NCI-H2107 treated with DMSO at 0.1 percent for 48 hours (cell line): ENCODE data around the gene FAM53A.

Source experiments
- DNase-seq: peaks from one replicate; lab custom pipeline; 2025; ENCODE audit not compliant: unreplicated experiment; lab: John Stamatoyannopoulos, UW

The FAM53A gene

DNA sequence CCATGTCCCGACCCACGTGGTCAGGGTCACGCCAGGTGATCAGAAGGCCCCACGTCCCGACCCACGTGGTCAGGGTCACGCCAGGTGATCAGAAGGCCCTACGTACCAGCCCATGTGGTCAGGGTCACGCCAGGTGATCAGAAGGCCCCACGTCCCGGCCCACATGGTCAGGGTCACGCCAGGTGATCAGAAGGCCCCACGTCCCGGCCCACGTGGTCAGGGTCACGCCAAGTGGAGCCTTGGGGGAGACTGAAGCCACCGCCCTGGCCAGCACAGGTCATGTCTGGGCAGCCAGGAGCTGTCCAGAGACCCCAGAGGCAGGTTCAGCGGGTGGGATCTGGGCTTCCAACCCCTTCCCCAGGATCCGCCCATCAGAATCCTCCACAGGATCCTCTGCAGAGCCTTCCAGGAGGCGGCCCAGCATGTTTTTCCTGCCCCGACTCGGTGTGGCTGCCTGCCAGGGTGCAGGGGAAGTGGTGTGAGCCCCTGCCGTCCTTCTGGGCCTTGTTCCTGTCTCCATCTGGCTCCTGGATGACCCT is 58.4 kb downstream of the FAM53A start:
- no peak for DNase-seq

DNA sequence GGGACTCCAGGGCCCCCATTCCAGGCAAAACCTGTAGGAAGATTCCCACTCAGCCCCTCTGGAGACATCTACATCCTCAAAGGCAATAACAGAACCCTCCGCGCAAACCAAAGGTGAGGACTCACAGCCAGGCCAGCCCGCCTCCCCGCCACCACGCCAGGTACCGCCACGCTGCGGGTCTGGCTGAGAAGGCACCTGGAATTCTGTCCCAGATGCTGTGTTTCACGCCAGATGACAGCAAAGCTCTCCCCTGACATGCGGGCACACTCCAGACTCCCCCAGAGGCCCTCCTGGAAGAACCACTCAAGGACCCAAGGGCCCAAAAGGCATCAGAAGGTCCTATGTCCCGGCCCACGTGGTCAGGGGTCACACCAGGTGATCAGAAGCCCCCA is 59.6 kb downstream of the FAM53A start:
- DNase-seq = no peak

DNA sequence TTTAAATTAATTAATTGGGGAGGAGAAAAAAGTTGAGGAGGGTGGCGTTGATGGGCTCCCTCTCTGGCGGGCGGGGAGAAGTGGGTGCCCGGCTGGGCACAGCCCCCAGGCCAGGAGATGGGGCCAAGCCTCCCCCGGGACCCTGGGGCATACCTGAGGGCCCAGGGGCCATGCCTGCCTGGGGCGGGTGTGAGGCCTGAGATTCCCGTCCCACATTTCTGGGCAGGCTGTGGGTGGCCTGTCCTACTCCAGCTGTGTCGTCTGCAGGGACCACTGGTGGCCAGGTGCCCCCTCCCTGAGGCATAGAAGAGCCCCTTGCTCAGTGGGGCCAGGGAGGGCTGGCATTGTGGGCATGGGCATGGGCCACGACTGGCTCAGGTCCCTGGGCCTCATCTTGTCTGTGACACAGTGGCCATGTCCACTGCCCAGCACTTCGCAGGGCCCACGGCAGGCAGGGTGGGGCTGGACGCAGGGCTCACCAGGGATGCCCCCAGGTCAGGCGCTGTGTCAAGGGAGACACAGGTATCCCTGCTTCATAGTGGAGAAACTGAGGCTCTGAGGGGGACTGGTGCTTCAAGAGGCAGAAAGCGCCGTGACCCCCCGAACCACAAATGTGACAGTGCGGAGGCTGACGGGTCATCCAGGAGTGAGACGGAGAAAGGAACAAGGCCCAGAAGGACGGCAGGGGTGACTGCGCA is 60.1 kb downstream of the FAM53A start:
- no peak for DNase-seq

DNA sequence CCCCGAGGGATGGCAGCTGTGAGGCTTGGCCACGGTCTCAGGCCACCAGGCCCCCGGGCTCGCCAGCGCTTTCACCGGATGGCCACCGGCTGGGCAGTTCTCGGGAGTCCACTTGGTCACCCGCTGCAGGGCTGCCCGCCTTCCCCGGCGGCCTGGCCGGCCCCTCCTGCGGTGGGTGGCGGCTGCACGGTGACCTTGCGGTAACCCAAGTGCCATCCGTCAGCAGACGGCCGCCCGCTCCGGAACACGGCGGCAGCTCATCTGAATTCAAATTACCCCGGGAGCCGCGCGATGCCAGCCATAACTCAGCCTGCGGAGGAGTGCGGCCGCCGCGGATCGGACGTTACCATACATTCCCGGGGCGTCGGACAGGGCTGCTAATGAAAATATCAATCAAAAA is 60.7 kb downstream of the FAM53A start:
- no peak for DNase-seq

DNA sequence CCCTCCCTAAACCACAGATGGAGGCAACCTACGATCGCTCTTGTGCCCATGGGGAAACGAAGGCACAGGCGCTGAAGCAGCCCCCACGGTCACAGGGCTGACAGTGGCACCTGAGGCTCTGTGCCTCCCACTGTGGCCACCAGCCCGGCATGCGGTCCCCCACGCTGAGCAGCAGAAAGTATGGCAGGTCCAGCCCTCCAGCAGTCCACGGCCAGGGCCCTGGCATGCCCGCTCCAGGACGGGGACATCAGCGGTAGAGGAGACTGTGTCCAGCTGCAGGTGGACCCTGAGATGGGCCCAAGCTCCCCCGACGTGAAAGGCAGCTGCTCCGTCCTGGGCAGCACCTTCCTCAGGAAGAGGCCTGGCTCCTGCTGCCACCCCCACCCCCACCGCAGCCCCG is 61.2 kb downstream of the FAM53A start:
- DNase-seq = no peak

DNA sequence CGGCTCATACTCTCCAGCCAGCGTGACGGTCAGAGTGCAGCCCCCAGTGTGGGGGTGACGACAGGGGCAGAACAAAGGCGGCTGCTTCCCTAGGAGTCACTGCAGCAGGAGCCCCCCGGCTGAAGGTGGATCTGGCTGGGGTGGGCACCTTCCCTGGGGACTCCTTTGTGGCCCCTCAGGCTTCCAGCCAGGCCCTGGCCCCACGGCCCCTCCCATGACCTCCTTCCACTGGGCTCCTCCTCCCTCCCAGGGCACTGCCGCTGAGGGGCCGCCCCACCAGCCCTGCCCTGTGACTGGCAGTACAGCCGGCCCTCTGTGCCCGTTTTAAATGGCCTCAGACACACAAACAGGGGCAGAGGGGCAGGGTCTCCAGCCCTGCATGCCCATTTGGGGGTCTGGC is 61.9 kb downstream of the FAM53A start:
- DNase-seq = no peak

DNA sequence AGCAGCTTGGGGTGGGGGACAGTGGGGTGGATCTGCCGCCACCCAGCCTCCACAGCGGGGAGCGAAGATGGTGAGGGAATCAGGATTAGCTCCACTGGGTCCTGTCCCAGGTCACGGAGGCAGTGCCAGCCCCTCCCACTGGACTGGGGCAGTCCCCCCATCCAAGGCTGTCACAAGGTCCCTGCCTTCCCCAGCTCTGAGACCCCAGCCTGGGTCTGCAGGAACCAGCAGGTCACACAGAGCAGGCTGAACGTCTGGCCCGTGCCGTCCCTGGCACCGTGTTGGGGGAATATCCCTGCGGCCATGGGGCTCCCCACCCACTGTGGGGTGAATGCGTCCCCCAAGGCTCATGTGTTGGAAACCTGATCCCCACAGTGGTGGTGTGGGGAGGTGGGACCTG is 62.6 kb downstream of the FAM53A start:
- DNase-seq = no peak

DNA sequence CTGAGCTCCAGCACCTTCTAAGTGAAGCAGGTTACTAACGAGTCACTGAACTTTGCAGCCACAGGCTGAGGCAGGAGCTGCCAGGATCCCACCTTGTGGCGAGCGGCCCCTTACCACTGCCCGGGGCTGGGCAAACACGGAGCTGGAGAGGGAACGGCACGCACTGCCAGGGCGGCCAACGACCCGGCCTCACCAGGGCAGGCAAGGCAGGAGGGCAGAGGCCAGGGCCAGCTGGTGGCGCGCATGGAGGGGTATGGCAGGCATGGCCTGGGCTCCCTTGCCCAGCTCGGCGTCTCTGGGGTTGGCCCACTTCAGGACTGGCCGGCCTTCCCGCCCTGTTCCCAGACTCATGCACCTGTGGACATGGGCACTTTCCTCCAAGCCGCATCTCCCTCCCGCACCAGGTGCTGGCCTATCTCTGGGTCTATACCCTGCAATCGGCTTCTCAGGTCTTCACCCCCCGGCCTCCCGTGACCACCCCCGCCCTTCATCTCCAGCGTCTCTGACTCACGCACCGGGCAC is 64.9 kb downstream of the FAM53A start:
- no peak for DNase-seq

DNA sequence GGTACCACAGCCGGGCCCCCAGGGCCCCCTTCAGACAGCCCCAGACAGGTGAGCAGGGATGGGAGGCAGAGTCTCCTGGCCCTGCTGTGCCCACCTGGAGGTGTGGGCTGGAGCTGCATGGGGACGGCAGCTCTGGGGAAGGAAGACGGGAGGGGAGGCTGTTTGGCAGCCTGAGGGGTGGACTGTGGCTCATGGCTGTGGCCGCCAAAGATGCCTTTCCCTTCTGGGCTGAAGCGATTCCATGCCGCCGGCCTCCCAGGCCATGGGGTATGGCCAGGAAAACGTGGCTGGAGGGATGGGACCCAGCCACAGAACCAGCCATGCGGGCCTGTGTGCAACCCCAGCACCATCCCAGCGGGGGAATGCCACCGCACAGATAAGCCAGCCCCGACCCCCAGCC is 65.7 kb downstream of the FAM53A start:
- no peak for DNase-seq

DNA sequence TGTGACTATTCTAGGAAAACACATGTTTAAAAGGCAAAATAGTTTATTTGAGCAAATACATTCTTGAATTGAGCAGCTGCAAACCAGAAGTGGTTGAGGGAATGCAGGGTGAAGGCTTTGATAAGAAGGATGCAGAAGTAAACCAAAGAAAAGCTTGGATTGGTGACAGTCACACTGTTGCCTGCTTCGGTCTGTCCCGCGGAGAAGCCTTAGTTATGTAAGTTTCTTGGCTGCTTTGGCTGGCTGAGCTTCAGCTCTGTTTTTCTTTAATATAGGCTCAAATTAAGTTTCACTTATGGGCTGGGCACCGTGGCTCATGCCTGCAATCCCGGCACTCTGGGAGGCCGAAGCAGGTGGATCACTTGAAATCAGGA is 67.6 kb downstream of the FAM53A start:
- DNase-seq = no peak

DNA sequence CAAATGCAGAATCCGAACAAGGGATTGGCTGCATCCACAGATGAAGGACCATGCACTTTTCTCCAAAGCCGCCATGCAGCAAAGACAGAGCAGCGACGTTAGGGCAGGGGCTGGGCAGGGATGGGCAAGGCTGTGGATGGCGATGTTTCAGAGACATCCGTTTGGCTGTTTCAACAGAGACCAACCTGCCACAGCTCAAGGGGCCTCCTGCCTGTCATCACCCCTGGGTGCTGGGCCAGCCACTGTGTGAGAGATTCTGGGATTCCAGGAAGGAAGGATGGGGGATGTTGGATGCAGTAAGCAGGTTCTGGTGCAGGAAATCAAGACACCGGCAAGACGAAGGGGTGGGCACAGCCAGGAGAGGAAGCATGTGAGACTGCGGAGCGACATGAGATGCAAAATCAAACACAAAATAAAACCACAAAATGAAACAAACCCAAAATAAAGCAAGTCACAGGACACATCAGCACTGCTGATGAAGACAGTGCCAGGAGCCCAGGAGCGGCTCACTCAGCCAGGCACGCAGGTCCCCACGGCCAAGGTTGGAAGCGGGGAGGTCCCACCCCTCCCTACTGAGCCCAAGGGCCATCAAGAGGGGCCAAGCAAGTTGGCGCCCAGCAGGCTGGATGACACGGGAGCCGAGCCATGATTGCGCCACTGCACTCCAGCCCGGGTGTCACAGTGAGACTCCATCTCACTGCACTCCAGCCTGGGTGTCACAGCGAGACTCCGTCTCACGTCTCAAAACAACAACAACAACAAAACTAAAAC is 68.1 kb downstream of the FAM53A start:
- DNase-seq = no peak

DNA sequence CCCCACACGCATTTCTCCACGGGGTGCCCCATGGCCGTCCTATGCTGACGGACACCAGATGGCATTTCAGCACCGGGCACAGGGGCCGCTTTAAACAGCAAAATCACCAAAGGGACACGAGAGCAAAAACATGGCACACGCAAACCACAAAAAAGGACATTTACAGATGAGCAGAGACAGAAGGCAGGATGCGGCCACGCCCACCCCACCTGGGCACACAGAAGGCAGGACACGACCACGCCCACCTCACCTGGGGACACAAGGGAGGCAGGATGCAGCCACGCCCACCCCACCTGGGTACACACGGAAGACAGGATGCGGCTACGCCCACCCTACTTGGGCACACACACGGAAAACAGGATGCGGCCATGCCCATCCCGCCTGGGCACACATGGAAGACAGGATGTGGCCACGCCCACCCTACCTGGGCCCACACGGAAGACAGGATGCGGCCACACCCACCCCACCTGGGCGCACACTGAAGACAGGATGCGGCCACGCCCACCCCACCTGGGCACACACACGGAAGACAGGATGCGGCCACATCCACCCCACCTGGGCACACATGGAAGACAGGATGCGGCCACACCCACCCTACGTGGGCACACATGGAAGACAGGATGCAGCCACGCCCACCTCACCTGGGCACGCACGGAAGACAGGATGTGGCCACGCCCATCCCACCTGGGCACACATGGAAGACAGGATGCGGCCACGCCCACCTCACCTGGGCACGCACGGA is 69.1 kb downstream of the FAM53A start:
- no peak for DNase-seq

DNA sequence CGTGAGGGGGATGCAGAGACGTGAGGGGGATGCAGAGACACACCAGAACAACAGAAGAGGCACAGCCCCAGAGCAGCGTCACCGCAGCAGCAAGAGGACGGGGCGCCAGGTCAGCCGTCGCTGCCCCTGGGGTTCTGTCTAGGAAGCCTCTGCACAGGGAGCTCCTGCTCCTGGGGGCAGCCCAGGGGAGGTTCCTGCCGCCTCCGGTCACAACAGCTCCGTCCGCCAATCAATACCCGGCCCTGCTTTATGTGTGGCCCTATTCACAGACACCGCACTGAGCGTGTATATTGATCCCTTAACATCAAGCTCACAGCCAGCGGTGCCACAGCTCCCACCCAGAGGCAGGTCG is 69.6 kb downstream of the FAM53A start:
- no peak for DNase-seq

DNA sequence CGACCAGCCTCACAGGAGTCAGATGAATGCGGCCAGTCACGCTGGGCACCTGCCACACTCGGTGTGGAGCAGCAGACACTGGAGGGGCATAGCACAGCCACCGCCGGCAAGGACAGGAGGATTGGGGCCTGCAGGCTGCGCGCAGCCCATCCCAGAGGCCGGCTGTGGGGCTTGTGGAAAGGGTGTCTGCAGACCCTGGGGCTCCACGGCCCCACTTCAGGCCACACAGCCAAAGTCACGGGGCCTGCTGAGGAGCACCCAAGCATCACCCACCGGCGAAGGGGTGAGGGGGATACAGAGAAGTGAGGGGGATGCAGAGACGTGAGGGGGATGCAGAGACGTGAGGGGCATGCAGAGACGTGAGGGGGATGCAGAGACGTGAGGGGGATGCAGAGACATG is 70.1 kb downstream of the FAM53A start:
- no peak for DNase-seq

DNA sequence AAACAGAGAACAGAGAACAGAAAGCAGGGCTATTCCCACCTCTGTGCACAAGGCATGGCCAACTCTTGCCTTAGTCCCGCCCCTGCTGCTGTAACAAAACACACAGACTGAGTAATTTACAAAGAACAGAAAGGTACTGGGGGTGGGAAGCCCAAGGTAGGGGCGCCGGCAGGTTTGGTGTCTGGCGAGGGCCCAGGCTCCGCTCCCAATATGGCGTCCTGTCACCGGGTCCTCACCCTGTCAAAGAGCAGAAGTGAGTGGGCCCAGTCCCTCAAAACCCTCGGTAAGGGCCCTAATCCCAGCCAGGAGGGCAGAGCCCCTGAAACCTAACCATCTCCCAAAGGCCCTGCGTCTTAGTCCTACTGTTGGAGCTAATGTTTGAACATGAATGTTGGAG is 71.0 kb downstream of the FAM53A start:
- no peak for DNase-seq

DNA sequence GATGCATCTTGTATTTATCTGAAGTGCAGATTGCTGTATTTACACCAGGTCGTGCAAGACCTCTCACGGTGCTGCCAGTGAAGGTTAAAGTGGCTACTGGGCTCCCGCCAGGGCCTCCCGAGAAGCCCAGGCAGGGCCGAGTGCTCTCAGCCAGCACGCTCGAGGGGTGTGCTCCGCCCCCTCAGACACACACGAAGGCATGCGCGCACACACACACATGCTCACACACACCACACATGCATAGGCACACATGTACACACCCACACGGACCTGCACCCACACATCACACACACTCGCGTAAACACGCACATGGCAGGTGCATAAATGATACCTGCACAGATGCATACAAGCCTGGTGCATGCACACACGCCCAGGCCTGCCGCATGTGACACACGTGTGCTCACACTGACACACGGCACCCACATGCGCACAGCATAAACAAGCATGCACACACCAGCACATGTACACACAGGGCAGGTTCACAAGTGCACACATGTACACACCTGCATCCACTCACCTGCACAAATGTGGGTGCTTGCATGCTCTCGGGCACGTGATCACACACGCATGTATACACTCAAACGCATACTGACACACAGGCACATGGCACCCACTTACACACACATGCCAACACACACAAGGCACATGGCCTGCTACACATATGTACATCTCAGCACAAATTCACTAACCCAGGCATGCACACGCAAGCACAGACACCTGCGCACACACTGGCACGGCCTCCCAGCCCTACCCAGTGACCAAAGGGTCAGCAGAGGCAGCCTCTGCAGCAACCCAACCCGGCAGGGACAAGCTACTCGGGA is 71.6 kb downstream of the FAM53A start:
- DNase-seq = no peak

DNA sequence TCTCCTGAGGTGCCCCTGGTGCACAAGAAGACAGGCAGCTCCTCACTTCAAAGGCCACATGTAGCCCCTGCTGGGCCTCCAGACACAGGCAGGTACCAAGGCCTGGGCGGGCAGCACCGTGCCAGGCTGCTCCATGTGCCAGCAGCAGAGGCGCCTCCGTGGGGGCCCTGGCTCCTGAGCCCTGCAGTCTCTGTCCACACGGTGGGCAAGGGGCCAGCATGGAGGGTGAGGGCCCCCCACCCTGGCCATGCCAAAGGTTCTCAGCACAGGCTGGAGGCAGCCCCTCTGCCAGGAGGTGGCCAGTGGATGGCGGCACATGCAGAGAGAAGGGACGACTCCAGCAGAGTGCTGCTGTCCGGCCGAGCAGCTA is 72.6 kb downstream of the FAM53A start:
- DNase-seq = no peak

DNA sequence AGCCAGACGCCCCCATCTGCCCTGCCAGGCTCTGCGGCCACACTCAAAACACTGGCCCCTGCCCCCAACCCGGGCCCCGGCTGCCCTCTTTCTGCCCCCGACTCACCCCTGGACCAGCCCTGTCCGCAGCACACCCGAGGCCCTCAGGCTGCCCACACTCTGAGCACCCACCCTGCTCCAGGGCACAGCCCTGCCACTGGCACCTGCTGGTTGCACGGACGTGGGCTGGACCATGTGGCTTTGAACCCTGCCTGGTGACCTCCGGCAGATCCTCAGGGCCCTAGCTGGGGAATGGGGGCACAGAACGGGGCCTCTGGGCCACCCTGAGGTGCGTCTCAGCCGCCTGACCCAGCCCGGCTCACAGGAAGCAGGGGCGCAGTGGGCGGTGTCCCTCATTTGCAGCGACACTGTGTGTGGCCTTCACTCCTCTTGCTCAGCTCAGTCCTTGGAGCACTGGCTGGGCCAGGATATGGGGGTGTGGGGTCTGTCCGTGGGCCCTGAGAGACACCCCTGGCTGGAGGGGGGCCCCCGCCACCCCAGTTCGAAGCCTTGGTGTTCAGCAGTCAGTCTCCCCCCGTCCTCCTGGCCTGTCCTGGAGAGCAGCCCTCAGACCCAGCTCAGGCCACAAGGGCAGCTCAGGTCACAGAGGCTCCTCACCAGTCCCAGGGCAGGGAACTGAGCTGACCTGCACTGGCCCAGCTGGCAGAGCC is 73.2 kb downstream of the FAM53A start:
- DNase-seq = no peak

DNA sequence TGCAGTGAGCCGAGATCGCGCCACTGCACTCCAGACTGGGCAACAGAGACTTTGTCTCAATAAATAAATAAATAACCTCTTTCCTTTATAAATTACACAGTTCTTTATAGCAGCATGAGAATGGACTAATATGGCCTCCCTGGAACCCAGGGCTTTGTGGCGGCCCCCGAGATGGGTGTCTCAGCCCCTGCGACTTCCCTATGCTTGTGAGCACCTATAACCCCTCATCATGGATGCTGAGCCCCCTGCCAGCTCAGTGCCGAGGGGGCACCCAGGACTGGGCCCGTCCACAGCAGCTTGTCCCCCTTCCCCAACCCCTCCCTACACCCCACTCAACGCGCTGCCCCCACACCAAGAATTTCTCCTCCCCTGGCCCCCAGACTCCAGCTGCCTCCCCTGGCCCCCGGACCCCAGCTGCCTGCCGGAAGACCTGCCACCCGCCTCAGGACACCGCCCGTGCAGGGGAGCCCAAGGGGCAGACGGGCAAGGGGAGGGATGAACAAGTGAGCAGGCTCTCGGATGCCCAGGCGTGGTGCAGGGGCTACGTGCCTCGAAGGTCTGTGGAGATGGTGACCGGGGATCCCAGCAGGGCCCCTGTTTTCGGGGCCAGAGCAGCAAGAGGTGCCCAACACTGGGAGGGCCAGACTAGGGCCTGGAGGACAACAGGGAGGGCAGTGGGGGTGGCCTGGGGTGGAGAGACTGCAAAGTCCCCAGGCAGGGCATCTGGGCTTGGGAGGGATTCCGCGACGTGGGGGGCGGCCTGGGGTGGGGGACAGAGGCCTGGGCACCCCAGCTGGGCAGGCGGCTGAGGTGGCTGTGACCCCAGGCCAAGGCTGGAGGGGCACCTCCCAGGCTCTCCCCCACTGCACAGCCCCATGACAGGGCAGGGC is 74.0 kb downstream of the FAM53A start:
- DNase-seq = no peak
